Neural progenitor cell (in vitro differentiated cells): ENCODE data around the gene LMAN2L. TPM values are rescaled to one million over a fixed set of nuclear protein-coding genes. Genes with fewer than 3 reads are reported as not detected.
A peak's percentile ranks its signal among the peaks of the same experiment; 100 is the strongest.

Experiments
- DNase-seq: peaks from one replicate; pipeline ENCODE4 v3.0.0-alpha.2; 2016; ENCODE audit warnings: low spot score
- H2AFZ ChIP-seq: fragments of 200-600 bp; sonication (generic); replicated peaks from 2 replicates; pipeline ENCODE4 v1.6.1; 2016; ENCODE audit warnings: antibody characterized with exemption
- H3F3A ChIP-seq: fragments of 200-600 bp; sonication (generic); 2 replicates; pipeline ENCODE4 v1.6.1; 2016; ENCODE audit warnings: antibody characterized with exemption, low read depth
- H3K27ac ChIP-seq: fragments of 200-600 bp; sonication (generic); 2 replicates; pipeline ENCODE4 v1.5.1; 2016; ENCODE audit warnings: mild to moderate bottlenecking
- H3K27me3 ChIP-seq: fragments of 200-600 bp; sonication (generic); 2 replicates; pipeline ENCODE4 v1.6.1; 2016; ENCODE audit warnings: mild to moderate bottlenecking, moderate library complexity
- H3K36me3 ChIP-seq: fragments of 200-600 bp; sonication (generic); 2 replicates; pipeline ENCODE4 v1.5.1; 2016
- H3K4me1 ChIP-seq: fragments of 200-600 bp; sonication (generic); 2 replicates; pipeline ENCODE4 v1.6.1; 2016; ENCODE audit warnings: mixed run types
- H3K4me2 ChIP-seq: fragments of 200-600 bp; sonication (generic); 2 replicates; pipeline ENCODE4 v1.6.1; 2016
- H3K4me3 ChIP-seq: fragments of 200-600 bp; sonication (generic); 2 replicates; pipeline ENCODE4 v1.5.1; 2016
- H3K79me2 ChIP-seq: fragments of 200-600 bp; sonication (generic); 2 replicates; pipeline ENCODE4 v1.6.1; 2016; ENCODE audit warnings: low read depth
- H3K9ac ChIP-seq: fragments of 200-600 bp; sonication (generic); 2 replicates; pipeline ENCODE4 v1.6.1; 2016
- H3K9me3 ChIP-seq: fragments of 200-600 bp; sonication (generic); 2 replicates; pipeline ENCODE4 v1.5.1; 2016; ENCODE audit warnings: low read depth
- H4K20me1 ChIP-seq: fragments of 200-600 bp; sonication (generic); 2 replicates; pipeline ENCODE4 v1.6.1; 2016; ENCODE audit warnings: low read depth
- H3K27ac Mint-ChIP-seq: 3 replicates; pipeline ENCODE4 v1.8.0; 2021; ENCODE audit warnings: mixed read lengths
- H3K27me3 Mint-ChIP-seq: 2 replicates; pipeline ENCODE4 v1.8.0; 2022; ENCODE audit warnings: low read depth, mild to moderate bottlenecking, inconsistent platforms, moderate library complexity, mixed read lengths; ENCODE audit not compliant: insufficient read depth
- H3K36me3 Mint-ChIP-seq: 3 replicates; pipeline ENCODE4 v1.8.0; 2021; ENCODE audit warnings: mixed read lengths
- H3K4me1 Mint-ChIP-seq: 3 replicates; pipeline ENCODE4 v1.8.0; 2021; ENCODE audit warnings: mixed read lengths
- H3K4me3 Mint-ChIP-seq: 3 replicates; pipeline ENCODE4 v1.8.0; 2021; ENCODE audit warnings: mild to moderate bottlenecking, moderate library complexity, mixed read lengths
- H3K9me3 Mint-ChIP-seq: 3 replicates; pipeline ENCODE4 v1.8.0; 2020; ENCODE audit warnings: mixed read lengths
- EZH2 ChIP-seq: fragments of 200-600 bp; sonication (generic); IDR thresholded peaks from 2 replicates; pipeline ENCODE4 v1.6.1; 2017; ENCODE audit warnings: antibody characterized with exemption, mild to moderate bottlenecking, moderate library complexity
- EZH2phosphoT487 ChIP-seq: fragments of 200-600 bp; sonication (generic); IDR thresholded peaks from 2 replicates; pipeline ENCODE4 v1.6.1; 2017; ENCODE audit warnings: antibody characterized with exemption
- total RNA-seq: library from RNA; depleted of rRNA; stranded (reverse); fragments of >200 nt; gene quantifications from 2 replicates; pipeline ENCODE4 v1.2.3, GENCODE V29; 2015; ENCODE audit warnings: low replicate concordance
- TF ChIP-seq, protein P1 (sequence below): fragments of 200-600 bp; sonication (generic); IDR thresholded peaks from 2 replicates; pipeline ENCODE4 v1.5.1; 2017; ENCODE audit warnings: antibody characterized with exemption, mild to moderate bottlenecking

The LMAN2L gene
- total RNA-seq, 1 donor from 2014 or later, result 25.9 TPM

DNA sequence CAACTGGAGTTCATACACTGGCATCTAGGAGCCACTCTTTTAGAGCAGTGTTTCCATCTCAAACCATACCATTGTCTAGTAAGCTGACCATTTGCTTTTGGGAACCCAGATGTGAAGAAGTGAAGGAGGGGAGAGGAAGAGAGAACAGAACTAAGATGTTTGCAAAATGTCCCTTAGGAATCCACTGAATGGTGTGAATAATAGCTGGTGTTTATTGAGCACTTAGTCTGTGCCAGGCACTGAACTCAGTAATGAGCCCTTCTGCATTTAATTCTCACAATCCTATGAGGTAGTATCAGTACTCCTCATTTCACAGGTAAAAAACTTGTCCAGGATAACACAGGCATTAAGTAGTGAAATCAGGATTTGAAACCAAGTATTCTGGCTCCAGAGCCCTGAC lies 23.5 kb downstream of the LMAN2L start:
- no peaks in the 10 kb centered on the region for H3K79me2 ChIP-seq
- no peak overlapping the region for H3K4me3 Mint-ChIP-seq
- H3K9me3 ChIP-seq, result no peaks in the 10 kb centered on the region
- H3K27ac ChIP-seq, result no peak overlapping the region
- no peak for DNase-seq
- no peak overlapping the region for H3K4me3 ChIP-seq
- H3K9me3 Mint-ChIP-seq, result no peaks in the 10 kb centered on the region
- no peaks in the 10 kb centered on the region for H3K36me3 ChIP-seq
- H3K27ac Mint-ChIP-seq, result no peak overlapping the region
- no peaks in the 10 kb centered on the region for H3K27me3 ChIP-seq
- H4K20me1 ChIP-seq, result no peaks in the 10 kb centered on the region
- H3K4me1 ChIP-seq, result no peaks in the 10 kb centered on the region
- peaks cover 2% of the 10 kb centered on the region for H3K4me1 Mint-ChIP-seq
- H3K27me3 Mint-ChIP-seq, result peaks cover 5% of the 10 kb centered on the region
- H3K4me2 ChIP-seq, result no peak overlapping the region
- peaks cover 41% of the 10 kb centered on the region for H3K36me3 Mint-ChIP-seq
- TF ChIP-seq, protein P1, sequence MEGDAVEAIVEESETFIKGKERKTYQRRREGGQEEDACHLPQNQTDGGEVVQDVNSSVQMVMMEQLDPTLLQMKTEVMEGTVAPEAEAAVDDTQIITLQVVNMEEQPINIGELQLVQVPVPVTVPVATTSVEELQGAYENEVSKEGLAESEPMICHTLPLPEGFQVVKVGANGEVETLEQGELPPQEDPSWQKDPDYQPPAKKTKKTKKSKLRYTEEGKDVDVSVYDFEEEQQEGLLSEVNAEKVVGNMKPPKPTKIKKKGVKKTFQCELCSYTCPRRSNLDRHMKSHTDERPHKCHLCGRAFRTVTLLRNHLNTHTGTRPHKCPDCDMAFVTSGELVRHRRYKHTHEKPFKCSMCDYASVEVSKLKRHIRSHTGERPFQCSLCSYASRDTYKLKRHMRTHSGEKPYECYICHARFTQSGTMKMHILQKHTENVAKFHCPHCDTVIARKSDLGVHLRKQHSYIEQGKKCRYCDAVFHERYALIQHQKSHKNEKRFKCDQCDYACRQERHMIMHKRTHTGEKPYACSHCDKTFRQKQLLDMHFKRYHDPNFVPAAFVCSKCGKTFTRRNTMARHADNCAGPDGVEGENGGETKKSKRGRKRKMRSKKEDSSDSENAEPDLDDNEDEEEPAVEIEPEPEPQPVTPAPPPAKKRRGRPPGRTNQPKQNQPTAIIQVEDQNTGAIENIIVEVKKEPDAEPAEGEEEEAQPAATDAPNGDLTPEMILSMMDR, result no peak
- no peak overlapping the region for H3K9ac ChIP-seq
- H3F3A ChIP-seq, result no peaks in the 10 kb centered on the region
- H2AFZ ChIP-seq, result no peak overlapping the region

DNA sequence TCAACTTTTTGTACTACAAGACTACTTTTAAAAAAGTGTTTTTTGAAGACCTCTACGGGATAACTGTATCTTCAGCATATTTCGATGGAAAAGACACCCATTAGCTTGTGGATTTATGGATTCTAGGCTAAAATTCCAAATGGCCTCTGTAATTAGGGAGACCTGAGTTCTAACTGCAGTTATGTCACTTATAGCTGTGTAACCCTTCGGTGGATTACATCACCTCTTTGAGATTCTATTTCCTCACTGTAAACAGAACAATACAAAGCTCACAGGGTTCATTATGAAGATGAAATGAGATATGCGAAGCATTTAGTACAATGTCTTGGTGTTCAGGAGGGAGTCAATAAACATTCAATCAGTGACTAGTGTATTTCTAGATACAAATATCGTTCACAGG lies 24.2 kb downstream of the LMAN2L start:
- DNase-seq, result no peak
- H3K4me3 Mint-ChIP-seq, result no peak overlapping the region
- H3K9ac ChIP-seq, result peak overlapping the region; percentile 9
- no peaks in the 10 kb centered on the region for H3K27me3 ChIP-seq
- no peak overlapping the region for H3K27ac Mint-ChIP-seq
- peaks cover 46% of the 10 kb centered on the region for H3K36me3 Mint-ChIP-seq
- peaks cover 6% of the 10 kb centered on the region for H3K36me3 ChIP-seq
- H3K27ac ChIP-seq, result no peak overlapping the region
- H4K20me1 ChIP-seq, result no peaks in the 10 kb centered on the region
- H3K4me2 ChIP-seq, result no peak overlapping the region
- H3K4me1 Mint-ChIP-seq, result peaks cover 5% of the 10 kb centered on the region
- TF ChIP-seq, protein P1, result no peak
- TF ChIP-seq EZH2 (no peak), EZH2phosphoT487 (no peak)
- no peak overlapping the region for H3K4me3 ChIP-seq
- no peaks in the 10 kb centered on the region for H3K27me3 Mint-ChIP-seq
- H3F3A ChIP-seq, result no peaks in the 10 kb centered on the region
- H3K9me3 ChIP-seq, result no peaks in the 10 kb centered on the region
- H3K79me2 ChIP-seq, result no peaks in the 10 kb centered on the region
- no peaks in the 10 kb centered on the region for H3K4me1 ChIP-seq
- no peak overlapping the region for H2AFZ ChIP-seq
- H3K9me3 Mint-ChIP-seq, result no peaks in the 10 kb centered on the region

DNA sequence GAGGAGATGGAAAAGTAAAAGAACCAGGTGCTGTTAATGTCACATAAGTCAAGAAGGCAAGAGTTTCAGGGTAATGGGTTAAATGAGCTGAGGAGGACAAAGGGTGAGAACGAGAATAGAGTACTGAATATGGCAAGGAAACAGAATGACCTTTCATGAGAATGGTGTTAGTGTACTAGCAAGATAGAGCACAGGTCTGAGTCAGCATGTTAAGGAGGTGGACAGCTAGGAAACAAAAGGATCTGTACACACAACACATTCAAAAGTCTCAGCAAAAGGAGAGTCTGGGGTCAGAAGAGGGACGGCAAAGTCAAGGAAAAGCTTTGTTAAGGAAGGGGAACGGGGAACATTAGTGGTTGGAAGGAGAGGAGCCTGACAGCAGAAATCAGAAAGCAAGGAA lies 28.9 kb downstream of the LMAN2L start:
- DNase-seq, result no peak
- Mint-ChIP-seq H3K27me3 (no peaks in the 10 kb centered on the region), H3K9me3 (peaks cover 11% of the 10 kb centered on the region), H3K4me3 (no peak overlapping the region), H3K4me1 (peaks cover 11% of the 10 kb centered on the region), H3K36me3 (peaks cover 71% of the 10 kb centered on the region), H3K27ac (no peak overlapping the region)
- Histone ChIP-seq H3K4me2 (no peak overlapping the region), H3K9me3 (no peaks in the 10 kb centered on the region), H3K27me3 (no peaks in the 10 kb centered on the region), H3K79me2 (no peaks in the 10 kb centered on the region), H3K36me3 (peaks cover 21% of the 10 kb centered on the region), H3K9ac (no peak overlapping the region), H4K20me1 (no peaks in the 10 kb centered on the region), H3K4me1 (no peaks in the 10 kb centered on the region), H3K4me3 (no peak overlapping the region), H2AFZ (no peak overlapping the region), H3K27ac (no peak overlapping the region), H3F3A (no peaks in the 10 kb centered on the region)
- no peak for TF ChIP-seq EZH2
- TF ChIP-seq EZH2phosphoT487, result no peak
- TF ChIP-seq, protein P1, result no peak
